ENCODE results near the gene UNC5C.

UNC5C gene

GRCh38 chr4:95421869-95422268 lies 126.9 kb downstream of the UNC5C start:
- ChIA-PET CTCF (no interaction called here), POLR2A (no interaction called here)
- Histone ChIP-seq H3K4me1 (ENCODE audit: control insufficient read depth, insufficient read depth, low read length) (no peaks in the 10 kb centered on the region), H3K9me3 (ENCODE audit: control insufficient read depth, insufficient read depth, low read depth, low read length) (no peaks in the 10 kb centered on the region), H3K4me3 (ENCODE audit: low read depth, low read length) (no peak overlapping the region), H3K36me3 (ENCODE audit: control insufficient read depth in 2 of 2, insufficient read depth in 1 of 2, low read length in 2 of 2) (no peaks in the 10 kb centered on the region), H3K27ac (ENCODE audit: extremely low read depth, low read depth, low read length) (no peak overlapping the region)
- TF ChIP-seq ZNF18 (tag by site-specific recombination; IDR thresholded peaks at IDR 0.05), result no peak
- no peak for TF ChIP-seq ZNF518A (tag by site-specific recombination; conservative IDR thresholded peaks at IDR 0.05; ENCODE audit: low read depth)
- no peak for TF ChIP-seq ZNF362 (tag by site-specific recombination; IDR thresholded peaks at IDR 0.05)
- no peak for TF ChIP-seq ZNF623 (tag by site-specific recombination; IDR thresholded peaks at IDR 0.05)
- TF ChIP-seq ZNF624 (tag by site-specific recombination; IDR thresholded peaks at IDR 0.05), result no peak
- no peak for TF ChIP-seq ZNF16 (tag by site-specific recombination; IDR thresholded peaks at IDR 0.05; ENCODE audit: low read depth)
- no peak for TF ChIP-seq BCL11A (tag by site-specific recombination; IDR thresholded peaks at IDR 0.05; ENCODE audit: low read depth)
- no peak for TF ChIP-seq ZBTB8A (tag by site-specific recombination; IDR thresholded peaks at IDR 0.05)
- no peak for TF ChIP-seq ZNF610 (tag by site-specific recombination; IDR thresholded peaks at IDR 0.05; ENCODE audit: borderline replicate concordance)
- TF ChIP-seq ZNF37A (tag by site-specific recombination; IDR thresholded peaks at IDR 0.05), result no peak
- no peak for TF ChIP-seq KLF10 (tag by site-specific recombination; IDR thresholded peaks at IDR 0.05)
- no peak for TF ChIP-seq ZNF704 (tag by site-specific recombination; IDR thresholded peaks at IDR 0.05)

GRCh38 chr4:95417531-95417930 lies 131.2 kb downstream of the UNC5C start:
- Histone ChIP-seq H3K4me3 (ENCODE audit: low read depth, low read length) (no peak overlapping the region), H3K4me1 (ENCODE audit: control insufficient read depth, insufficient read depth, low read length) (peaks cover 7% of the 10 kb centered on the region; the same call in 1 of the 2 replicates), H3K27ac (ENCODE audit: extremely low read depth, low read depth, low read length) (no peak overlapping the region), H3K36me3 (ENCODE audit: control insufficient read depth in 2 of 2, insufficient read depth in 1 of 2, low read length in 2 of 2) (no peaks in the 10 kb centered on the region), H3K9me3 (ENCODE audit: control insufficient read depth, insufficient read depth, low read depth, low read length) (no peaks in the 10 kb centered on the region)
- POLR2A ChIA-PET, result no interaction called here
- CTCF ChIA-PET, result no interaction called here
- TF ChIP-seq ZNF670 (tag by site-specific recombination; IDR thresholded peaks at IDR 0.05; ENCODE audit: low read depth) (no peak), ZNF664 (tag by site-specific recombination; IDR thresholded peaks at IDR 0.05) (no peak), ZNF221 (tag by site-specific recombination; IDR thresholded peaks at IDR 0.05; ENCODE audit: borderline replicate concordance) (no peak), ZNF133 (tag by site-specific recombination; IDR thresholded peaks at IDR 0.05) (no peak), ZNF645 (tag by site-specific recombination; IDR thresholded peaks at IDR 0.05) (no peak)

All from HEK293 (cell line).